ENCODE measurements around the gene CKLF.
"Not testable (repeated sequence)": the region's sequence is repeated elsewhere in the genome, so short reads cannot be mapped to it uniquely, and the experiment has no call there.

CKLF gene

GRCh38 chr16:66592241-66592640 is 39.9 kb downstream of the CKLF start:
- no peak for DNase-seq (ENCODE audit: low read depth in 1 of 2, low spot score in 1 of 2)

- DNase-seq (ENCODE audit: low read depth in 1 of 2, low spot score in 1 of 2), result no peak
Measured at GRCh38 chr16:66592814-66593213, 40.4 kb downstream of the CKLF start.

GRCh38 chr16:66594739-66595138 is 42.4 kb downstream of the CKLF start:
- DNase-seq (ENCODE audit: low read depth in 1 of 2, low spot score in 1 of 2), result no peak

GRCh38 chr16:66596559-66596958 is 44.2 kb downstream of the CKLF start:
- not testable (repeated sequence) for DNase-seq (ENCODE audit: low read depth in 1 of 2, low spot score in 1 of 2)

- DNase-seq (ENCODE audit: low read depth in 1 of 2, low spot score in 1 of 2), result no peak
Measured at GRCh38 chr16:66596986-66597848, 44.8 kb downstream of the CKLF start.

GRCh38 chr16:66598111-66598510 is 45.7 kb downstream of the CKLF start:
- DNase-seq (ENCODE audit: low read depth in 1 of 2, low spot score in 1 of 2), result no peak

GRCh38 chr16:66599726-66600125 is 47.4 kb downstream of the CKLF start:
- no peak for DNase-seq (ENCODE audit: low read depth in 1 of 2, low spot score in 1 of 2)

GRCh38 chr16:66600477-66600876 is 48.1 kb downstream of the CKLF start:
- DNase-seq (ENCODE audit: low read depth in 1 of 2, low spot score in 1 of 2), result no peak

GRCh38 chr16:66601471-66601870 is 49.1 kb downstream of the CKLF start:
- no peak for DNase-seq (ENCODE audit: low read depth in 1 of 2, low spot score in 1 of 2)

- peak; percentile 47 to 53 for DNase-seq (ENCODE audit: low read depth in 1 of 2, low spot score in 1 of 2)
Measured at GRCh38 chr16:66603537-66604375, 51.4 kb downstream of the CKLF start.

GRCh38 chr16:66604376-66605176 is 52.2 kb downstream of the CKLF start, which contains the start of gene CMTM3:
CMTM3 (plus strand) TSS chr16:66604704; CDS start chr16:66604806, 102 bp downstream.
- DNase-seq (ENCODE audit: low read depth in 1 of 2, low spot score in 1 of 2), result peak; percentile 62

GRCh38 chr16:66605177-66605978 is 53.0 kb downstream of the CKLF start:
- DNase-seq (ENCODE audit: low read depth in 1 of 2, low spot score in 1 of 2), result no peak

GRCh38 chr16:66605979-66606751 is 53.8 kb downstream of the CKLF start:
- DNase-seq (ENCODE audit: low read depth in 1 of 2, low spot score in 1 of 2), result no peak

GRCh38 chr16:66608241-66609138 is 56.1 kb downstream of the CKLF start:
- DNase-seq (ENCODE audit: low read depth in 1 of 2, low spot score in 1 of 2), result peak; percentile 77 to 80

GRCh38 chr16:66609139-66609510 is 56.7 kb downstream of the CKLF start:
- DNase-seq (ENCODE audit: low read depth in 1 of 2, low spot score in 1 of 2), result no peak

GRCh38 chr16:66610111-66610820 is 57.9 kb downstream of the CKLF start:
- DNase-seq (ENCODE audit: low read depth in 1 of 2, low spot score in 1 of 2), result no peak

GRCh38 chr16:66611911-66612310 is 59.5 kb downstream of the CKLF start:
- DNase-seq (ENCODE audit: low read depth in 1 of 2, low spot score in 1 of 2), result not testable (repeated sequence)

- no peak for DNase-seq (ENCODE audit: low read depth in 1 of 2, low spot score in 1 of 2)
Measured at GRCh38 chr16:66612422-66612821, 60.0 kb downstream of the CKLF start.
